ENCODE data around the gene EFCC1.

The EFCC1 gene

GRCh38 chr3:129001101-129001805, at the start of gene EFCC1:
Gene EFCC1 (plus strand): TSS chr3:129001304. CDS start chr3:129001629, 325 bp downstream.
- H3K27me3 Mint-ChIP-seq (ENCODE audit: low read depth): peaks cover 76% of the 10 kb centered on the region
- peak within 1 kb of the TSS in 2 of 3 experiments; percentile 33 to 45 for H3K27ac Mint-ChIP-seq
- H3K4me3 Mint-ChIP-seq: peak within 1 kb of the TSS; percentile 79 to 82 (median 80)
- no peak for TF ChIP-seq CTCF (IDR thresholded peaks at IDR 0.05; ENCODE audit: unreplicated experiment in 3 of 3)
- H3K9me3 Mint-ChIP-seq: peaks cover 2% of the 10 kb centered on the region
- no peaks in the 10 kb centered on the region for H3K36me3 Mint-ChIP-seq (ENCODE audit: low read depth)
- peaks cover 50% of the 10 kb centered on the region for H3K4me1 Mint-ChIP-seq

- TF ChIP-seq CTCF (IDR thresholded peaks at IDR 0.05; ENCODE audit: unreplicated experiment in 3 of 3): no peak
- Mint-ChIP-seq H3K4me3 (no peak overlapping the region), H3K27me3 (ENCODE audit: low read depth) (peaks cover 10% of the 10 kb centered on the region), H3K4me1 (no peaks in the 10 kb centered on the region), H3K27ac (no peak overlapping the region), H3K36me3 (ENCODE audit: low read depth) (peaks cover 3% of the 10 kb centered on the region), H3K9me3 (peaks cover 31% of the 10 kb centered on the region)
These were observed 44.7 kb upstream of the EFCC1 start for GRCh38 chr3:128956440-128956839.

GRCh38 chr3:128965280-128965679, 35.8 kb upstream of the EFCC1 start:
- Mint-ChIP-seq H3K27me3 (ENCODE audit: low read depth) (peaks cover 13% of the 10 kb centered on the region), H3K36me3 (ENCODE audit: low read depth) (no peaks in the 10 kb centered on the region), H3K9me3 (peaks cover 2% of the 10 kb centered on the region), H3K27ac (no peak overlapping the region), H3K4me1 (peaks cover 3% of the 10 kb centered on the region), H3K4me3 (no peak overlapping the region)
- TF ChIP-seq CTCF (IDR thresholded peaks at IDR 0.05; ENCODE audit: unreplicated experiment in 3 of 3): no peak

GRCh38 chr3:128965818-128966217, 35.3 kb upstream of the EFCC1 start:
- Mint-ChIP-seq H3K4me1 (peaks cover 5% of the 10 kb centered on the region), H3K9me3 (no peaks in the 10 kb centered on the region), H3K27me3 (ENCODE audit: low read depth) (peaks cover 9% of the 10 kb centered on the region), H3K27ac (no peak overlapping the region), H3K36me3 (ENCODE audit: low read depth) (no peaks in the 10 kb centered on the region), H3K4me3 (no peak overlapping the region)
- TF ChIP-seq CTCF (IDR thresholded peaks at IDR 0.05; ENCODE audit: unreplicated experiment in 3 of 3): no peak

GRCh38 chr3:128967748-128968355, 33.3 kb upstream of the EFCC1 start:
- H3K4me1 Mint-ChIP-seq: peaks cover 16% of the 10 kb centered on the region
- no peak overlapping the region for H3K27ac Mint-ChIP-seq
- TF ChIP-seq CTCF (IDR thresholded peaks at IDR 0.05; ENCODE audit: unreplicated experiment in 3 of 3): no peak
- no peaks in the 10 kb centered on the region for H3K36me3 Mint-ChIP-seq (ENCODE audit: low read depth)
- H3K4me3 Mint-ChIP-seq: no peak overlapping the region
- H3K9me3 Mint-ChIP-seq: no peaks in the 10 kb centered on the region
- peaks cover 3% of the 10 kb centered on the region for H3K27me3 Mint-ChIP-seq (ENCODE audit: low read depth)
